Fibroblast of lung (primary cell): Measurements from ENCODE around the gene FARP1.

Experiments
- EZH2 ChIP-seq: IDR thresholded peaks from 2 replicates; pipeline ENCODE4 v1.5.1; 2012; ENCODE audit warnings: low read length, control low read depth, mild to moderate bottlenecking; ENCODE audit errors: missing control alignments
- TF ChIP-seq, protein P1 (sequence below), 2 donors: IDR thresholded peaks in 1 of 2; conservative IDR thresholded peaks in 1 of 2; 1 replicate in 1 of 2; 2 replicates in 1 of 2; pipeline ENCODE4 v1.5.1; 2011 to 2012; ENCODE audit warnings: low read length in 2 of 2, control low read depth in 1 of 2, inconsistent platforms in 1 of 2, low read depth in 1 of 2, mild to moderate bottlenecking in 1 of 2

DNA sequence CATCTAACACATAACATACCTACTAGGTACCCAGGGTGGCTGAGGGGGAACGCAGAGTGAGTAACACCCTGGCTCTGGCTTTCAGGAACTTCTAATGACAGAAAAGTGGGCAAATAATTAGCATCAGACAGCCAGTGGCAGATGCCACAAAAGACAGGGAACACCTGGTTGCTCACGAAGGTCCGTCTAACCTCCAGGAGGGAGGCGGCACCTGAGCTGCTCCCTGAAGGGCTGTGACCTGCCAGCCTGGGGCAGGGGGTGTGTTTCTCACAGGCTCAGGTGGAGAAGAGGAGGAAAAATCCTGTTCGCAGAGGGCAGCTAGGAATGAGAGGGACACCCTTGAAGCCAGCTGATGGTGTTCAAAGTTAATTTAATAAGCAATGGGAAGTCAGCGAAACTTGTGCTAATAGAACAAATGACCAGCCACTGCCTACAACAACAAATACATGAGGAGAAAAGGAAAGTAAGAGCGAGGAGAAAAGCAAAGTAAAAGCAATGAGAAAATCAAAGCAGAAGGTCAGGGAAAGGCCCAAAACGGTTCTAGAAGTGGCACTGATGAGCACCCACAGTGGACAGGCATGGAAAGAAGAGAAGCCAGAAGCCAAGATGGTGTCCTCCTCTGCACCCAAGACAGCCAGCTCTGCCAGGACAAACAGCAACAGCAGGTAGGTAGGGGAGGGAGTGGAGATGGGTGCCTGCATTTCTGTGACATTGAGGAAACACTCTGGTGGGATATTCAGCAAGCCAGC lies 346.7 kb downstream of the FARP1 start:
- TF ChIP-seq, protein P1, sequence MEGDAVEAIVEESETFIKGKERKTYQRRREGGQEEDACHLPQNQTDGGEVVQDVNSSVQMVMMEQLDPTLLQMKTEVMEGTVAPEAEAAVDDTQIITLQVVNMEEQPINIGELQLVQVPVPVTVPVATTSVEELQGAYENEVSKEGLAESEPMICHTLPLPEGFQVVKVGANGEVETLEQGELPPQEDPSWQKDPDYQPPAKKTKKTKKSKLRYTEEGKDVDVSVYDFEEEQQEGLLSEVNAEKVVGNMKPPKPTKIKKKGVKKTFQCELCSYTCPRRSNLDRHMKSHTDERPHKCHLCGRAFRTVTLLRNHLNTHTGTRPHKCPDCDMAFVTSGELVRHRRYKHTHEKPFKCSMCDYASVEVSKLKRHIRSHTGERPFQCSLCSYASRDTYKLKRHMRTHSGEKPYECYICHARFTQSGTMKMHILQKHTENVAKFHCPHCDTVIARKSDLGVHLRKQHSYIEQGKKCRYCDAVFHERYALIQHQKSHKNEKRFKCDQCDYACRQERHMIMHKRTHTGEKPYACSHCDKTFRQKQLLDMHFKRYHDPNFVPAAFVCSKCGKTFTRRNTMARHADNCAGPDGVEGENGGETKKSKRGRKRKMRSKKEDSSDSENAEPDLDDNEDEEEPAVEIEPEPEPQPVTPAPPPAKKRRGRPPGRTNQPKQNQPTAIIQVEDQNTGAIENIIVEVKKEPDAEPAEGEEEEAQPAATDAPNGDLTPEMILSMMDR (conservative IDR thresholded peaks at IDR 0.05 in 1 of 2, IDR thresholded peaks at IDR 0.05 in 1 of 2; ENCODE audit: low read depth in 1 of 2, low read length in 2 of 2): no peak
- TF ChIP-seq EZH2: no peak
